OCI-LY7 (cell line): ENCODE measurements around the gene NPC1. TPM values are rescaled to one million over a fixed set of nuclear protein-coding genes. Genes with fewer than 3 reads are reported as not detected.

ENCODE experiments used
- BruUV-seq: library from RNA; stranded (reverse); fragments of 400-500 nt; replicated peaks from 2 replicates; lab custom pipeline; 2021; lab: Mats Ljungman, UMichigan
- CTCF ChIA-PET: fragments of 300-600 bp; sonication (Branson Sonifier 250); formaldehyde crosslinking; loops from one replicate; lab custom pipeline; 2022; ENCODE audit warnings: antibody characterized with exemption; ENCODE audit not compliant: unreplicated experiment; lab: Charles Lee
- POLR2A ChIA-PET: fragments of 300-600 bp; sonication (Branson Sonifier 250); formaldehyde crosslinking; loops from one replicate; lab custom pipeline; 2022; ENCODE audit warnings: antibody characterized with exemption; lab: Charles Lee
- DNase-seq: peaks from one replicate; pipeline ENCODE4 v3.0.0-alpha.2; 2015; ENCODE audit warnings: low spot score
- H2AFZ ChIP-seq: fragments of 200-600 bp; sonication (generic), shearing (Covaris generic); 2 replicates; pipeline ENCODE4 v1.6.1; 2014; ENCODE audit warnings: mild to moderate bottlenecking, antibody characterized with exemption, low read length, moderate library complexity
- H3K27ac ChIP-seq: fragments of 200-600 bp; sonication (generic); 2 replicates; pipeline ENCODE4 v1.5.1; 2014; ENCODE audit warnings: mixed run types, low read depth, mild to moderate bottlenecking, moderate library complexity, low read length, inconsistent platforms; ENCODE audit not compliant: poor library complexity, severe bottlenecking
- H3K36me3 ChIP-seq: fragments of 200-600 bp; sonication (generic); 2 replicates; pipeline ENCODE4 v1.6.1; 2014; ENCODE audit warnings: mild to moderate bottlenecking, antibody characterized with exemption, low read length, moderate library complexity, mixed read lengths; ENCODE audit not compliant: insufficient read depth
- H3K4me1 ChIP-seq: fragments of 200-600 bp; sonication (generic); 2 replicates; pipeline ENCODE4 v1.5.1; 2014; ENCODE audit warnings: mild to moderate bottlenecking, low read length; ENCODE audit not compliant: insufficient read depth, poor library complexity, severe bottlenecking
- H3K4me2 ChIP-seq: fragments of 200-600 bp; sonication (generic); 2 replicates; pipeline ENCODE4 v1.6.1; 2014; ENCODE audit warnings: mild to moderate bottlenecking, low read length
- H3K4me3 ChIP-seq: fragments of 200-600 bp; sonication (generic); 2 replicates; pipeline ENCODE4 v1.5.1; 2014; ENCODE audit warnings: mild to moderate bottlenecking, low read depth, low read length; ENCODE audit not compliant: poor library complexity, severe bottlenecking
- H3K79me2 ChIP-seq: fragments of 200-600 bp; sonication (generic); 2 replicates; pipeline ENCODE4 v1.6.1; 2016; ENCODE audit warnings: low read depth, mild to moderate bottlenecking, low read length, moderate library complexity, mixed read lengths; ENCODE audit not compliant: insufficient read depth
- H3K9me2 ChIP-seq: fragments of 200-600 bp; sonication (generic); 2 replicates; pipeline ENCODE4 v1.6.1; 2016; ENCODE audit warnings: mild to moderate bottlenecking, low read length, mixed read lengths; ENCODE audit not compliant: insufficient read depth
- H3K9me3 ChIP-seq: fragments of 200-600 bp; sonication (generic); 2 replicates; pipeline ENCODE4 v1.6.1; 2014; ENCODE audit warnings: mild to moderate bottlenecking, mixed run types, low read length, mixed read lengths
- H4K20me1 ChIP-seq: fragments of 200-600 bp; sonication (generic); 2 replicates; pipeline ENCODE4 v1.6.1; 2014; ENCODE audit warnings: mild to moderate bottlenecking, antibody characterized with exemption, low read length, moderate library complexity, mixed read lengths; ENCODE audit not compliant: insufficient read depth
- CTCF ChIP-seq: fragments of 200-600 bp; sonication (generic); conservative IDR thresholded peaks from 2 replicates; pipeline ENCODE4 v1.5.1; 2014; ENCODE audit warnings: mild to moderate bottlenecking, antibody characterized with exemption, low read length, moderate library complexity, mixed read lengths
- EZH2phosphoT487 ChIP-seq: fragments of 200-600 bp; sonication (generic); IDR thresholded peaks from 2 replicates; pipeline ENCODE4 v1.6.1; 2018; ENCODE audit warnings: low read depth, borderline replicate concordance, mild to moderate bottlenecking, mixed run types, antibody characterized with exemption, low read length, moderate library complexity, mixed read lengths
- intact Hi-C: fragments of 100-400 bp; cut with micrococcal nuclease; formaldehyde crosslinking; loops from one replicate; pipeline ENCODE4 v1.10.0; 2022; ENCODE audit not compliant: unreplicated experiment
- total RNA-seq, 2 experiments: library from RNA; depleted of rRNA in 1 of 2; stranded (reverse); fragments of >200 nt in 1 of 2; shearing (Covaris generic) in 1 of 2; gene quantifications; 2 replicates each; pipeline ENCODE4 v1.2.3, GENCODE V29; 2014 to 2022

NPC1 gene
- total RNA-seq, 2 experiments from 2014 or later = 26.0 to 38.9 TPM

- no peak overlapping the region for H3K4me2 ChIP-seq
- BruUV-seq = no TSS peak
- H3K27ac ChIP-seq = no peak overlapping the region
- POLR2A ChIA-PET = interaction anchor here (0.5 kb wide), 1 partner anchor 887 kb away, joined by 3 read pairs; no protein-coding TSS in a partner anchor
- intact Hi-C loops = no loop called here
- no peaks in the 10 kb centered on the region for H3K9me2 ChIP-seq
- H3K79me2 ChIP-seq = no peaks in the 10 kb centered on the region
- H3K4me3 ChIP-seq = no peak overlapping the region
- CTCF ChIA-PET = no interaction called here
- DNase-seq = no peak
- peaks cover 97% of the 10 kb centered on the region for H3K36me3 ChIP-seq
- no peak for TF ChIP-seq CTCF
- no peak for TF ChIP-seq EZH2phosphoT487
- no peaks in the 10 kb centered on the region for H4K20me1 ChIP-seq
- H3K4me1 ChIP-seq = no peaks in the 10 kb centered on the region
- H2AFZ ChIP-seq = no peak overlapping the region
- H3K9me3 ChIP-seq = no peaks in the 10 kb centered on the region
Observed at GRCh38 chr18:23521271-23521670, 65.0 kb downstream of the NPC1 start.

GRCh38 chr18:23519734-23520133 lies 66.6 kb downstream of the NPC1 start:
- CTCF ChIA-PET = no interaction called here
- intact Hi-C loops = loop anchor here (5.0 to 10.0 kb wide), 2 partner anchors 293 to 395 kb away; no protein-coding TSS in a partner anchor
- no peaks in the 10 kb centered on the region for H4K20me1 ChIP-seq
- POLR2A ChIA-PET = no interaction called here
- BruUV-seq = no TSS peak
- H3K4me1 ChIP-seq = no peaks in the 10 kb centered on the region
- TF ChIP-seq CTCF = no peak
- TF ChIP-seq EZH2phosphoT487 = no peak
- no peak overlapping the region for H3K4me2 ChIP-seq
- H3K36me3 ChIP-seq = peaks cover 99% of the 10 kb centered on the region
- H3K9me2 ChIP-seq = no peaks in the 10 kb centered on the region
- no peak for DNase-seq
- no peaks in the 10 kb centered on the region for H3K9me3 ChIP-seq
- H3K27ac ChIP-seq = no peak overlapping the region
- H3K4me3 ChIP-seq = no peak overlapping the region
- no peak overlapping the region for H2AFZ ChIP-seq
- H3K79me2 ChIP-seq = no peaks in the 10 kb centered on the region

- intact Hi-C loops = loop anchor here (1.0 to 10.0 kb wide), 3 partner anchors 71 to 399 kb away; no protein-coding TSS in a partner anchor
- Histone ChIP-seq H3K4me1 (no peaks in the 10 kb centered on the region), H4K20me1 (no peaks in the 10 kb centered on the region), H3K4me2 (no peak overlapping the region), H3K79me2 (no peaks in the 10 kb centered on the region), H3K4me3 (no peak overlapping the region), H2AFZ (no peak overlapping the region), H3K9me2 (no peaks in the 10 kb centered on the region), H3K9me3 (no peaks in the 10 kb centered on the region), H3K36me3 (peaks cover 96% of the 10 kb centered on the region), H3K27ac (no peak overlapping the region)
- peak; percentile 81 for DNase-seq
- TF ChIP-seq EZH2phosphoT487 (no peak), CTCF (peak; percentile 97)
- ChIA-PET POLR2A (interaction anchor here (0.7 kb wide), 2 partner anchors 35 to 179 kb away, joined by 3 read pairs; no protein-coding TSS in a partner anchor), CTCF (interaction anchor here (0.6 to 0.9 kb wide), 2 partner anchors 30 to 66 kb away, joined by 3 read pairs; no protein-coding TSS in a partner anchor)
- no TSS peak for BruUV-seq
Observed at GRCh38 chr18:23515911-23516546, 70.3 kb downstream of the NPC1 start.
